Endothelial cell of umbilical vein (primary cell): ENCODE data around the gene FILIP1. TPM values are rescaled to one million over a fixed set of nuclear protein-coding genes. Genes with fewer than 3 reads are reported as not detected.
A peak's percentile ranks its signal among the peaks of the same experiment; 100 is the strongest.

Source experiments
- BruUV-seq: library from RNA; stranded (reverse); fragments of 400-500 nt; replicated peaks from 2 replicates; lab custom pipeline; 2021; lab: Mats Ljungman, UMichigan
- CTCF ChIA-PET: fragments of 300-600, 350-600 bp; sonication (Branson Sonifier 250); formaldehyde crosslinking; loops from one replicate; lab custom pipeline; 2021; ENCODE audit warnings: antibody characterized with exemption, inconsistent platforms; lab: Charles Lee
- POLR2A ChIA-PET: fragments of 300-600, 350-600 bp; sonication (Branson Sonifier 250); formaldehyde crosslinking; loops from one replicate; lab custom pipeline; 2021; ENCODE audit warnings: antibody characterized with exemption, inconsistent platforms; lab: Charles Lee
- DNase-seq: peaks from one replicate; pipeline ENCODE4 v3.0.0-alpha.2; 2011; ENCODE audit warnings: low read depth, low spot score
- FAIRE-seq: peaks from 2 replicates; lab custom pipeline; 2011; peaks lifted over from hg19 to GRCh38; lab: Jason Lieb, UNC
- H2AFZ ChIP-seq: 2 replicates; pipeline ENCODE4 v1.6.0; 2012; ENCODE audit warnings: low read depth, low read length, control low read depth, inconsistent platforms
- H3K27ac ChIP-seq: 2 replicates; pipeline ENCODE4 v1.5.1; 2011; ENCODE audit warnings: low read depth, mild to moderate bottlenecking, control low read depth, low read length, moderate library complexity; ENCODE audit not compliant: insufficient read depth
- H3K27me3 ChIP-seq, 2 experiments: 2 replicates each; pipeline versions ENCODE4 v1.6.0 to v1.6.1; 2011; ENCODE audit warnings: low read length in 2 of 2, mixed read lengths in 1 of 2; ENCODE audit not compliant: control insufficient read depth in 2 of 2, insufficient read depth in 2 of 2
- H3K36me3 ChIP-seq, 2 experiments: 2 replicates in 1 of 2; 3 replicates in 1 of 2; pipeline ENCODE4 v1.5.1; 2011; ENCODE audit warnings: low read length in 2 of 2, mild to moderate bottlenecking in 1 of 2, moderate library complexity in 1 of 2; ENCODE audit not compliant: control insufficient read depth in 2 of 2, insufficient read depth in 2 of 2; ENCODE audit errors: extremely low read depth in 1 of 2
- H3K4me1 ChIP-seq: 3 replicates; pipeline ENCODE4 v1.5.1; 2011; ENCODE audit warnings: mild to moderate bottlenecking, low read length; ENCODE audit not compliant: control insufficient read depth, insufficient read depth; ENCODE audit errors: extremely low read depth
- H3K4me2 ChIP-seq: 2 replicates; pipeline ENCODE4 v1.6.1; 2011; ENCODE audit warnings: low read length, control low read depth, mixed read lengths; ENCODE audit not compliant: insufficient read depth
- H3K4me3 ChIP-seq, 3 experiments: fragments of 200-600 bp in 1 of 3; sonication (generic), shearing (Covaris generic) in 1 of 3; replicated peaks in 1 of 3; 2 replicates each; pipeline ENCODE4 v1.5.1; 2011 to 2016; ENCODE audit warnings: control low read depth in 3 of 3, low read length in 3 of 3, mild to moderate bottlenecking in 2 of 3, inconsistent platforms in 1 of 3, low read depth in 1 of 3, moderate library complexity in 1 of 3; ENCODE audit not compliant: insufficient read depth in 1 of 3
- H3K79me2 ChIP-seq: 2 replicates; pipeline ENCODE4 v1.6.0; 2012; ENCODE audit warnings: low read length, inconsistent platforms; ENCODE audit not compliant: control insufficient read depth, insufficient read depth
- H3K9ac ChIP-seq: replicated peaks from 2 replicates; pipeline ENCODE3; 2011; ENCODE audit warnings: low read length, control low read depth; ENCODE audit not compliant: insufficient read depth; ENCODE audit errors: extremely low read depth
- H3K9me1 ChIP-seq: replicated peaks from 3 replicates; pipeline ENCODE4 v1.6.0; 2011; ENCODE audit warnings: mild to moderate bottlenecking, low read length; ENCODE audit not compliant: control insufficient read depth, insufficient read depth; ENCODE audit errors: extremely low read depth
- H3K9me3 ChIP-seq: replicated peaks from 2 replicates; pipeline ENCODE4 v1.5.1; 2012; ENCODE audit warnings: low read length, inconsistent platforms; ENCODE audit not compliant: control insufficient read depth, insufficient read depth
- H4K20me1 ChIP-seq: replicated peaks from 2 replicates; pipeline ENCODE3; 2011; ENCODE audit warnings: mild to moderate bottlenecking, low read length; ENCODE audit not compliant: control insufficient read depth, insufficient read depth; ENCODE audit errors: extremely low read depth
- EZH2 ChIP-seq: IDR thresholded peaks from 2 replicates; pipeline ENCODE4 v1.6.1; 2012; ENCODE audit warnings: borderline replicate concordance, low read depth, mild to moderate bottlenecking, moderate library complexity, low read length, inconsistent platforms; ENCODE audit not compliant: severe bottlenecking
- FOS ChIP-seq: IDR thresholded peaks from 2 replicates; pipeline ENCODE4 v1.6.1; 2011; ENCODE audit warnings: mild to moderate bottlenecking, low read length, moderate library complexity, borderline replicate concordance; ENCODE audit not compliant: insufficient read depth
- GATA2 ChIP-seq: IDR thresholded peaks from 2 replicates; pipeline ENCODE4 v1.7.0; 2011; ENCODE audit warnings: low read depth, mild to moderate bottlenecking, moderate library complexity, mixed read lengths, low read length; ENCODE audit not compliant: insufficient read length, insufficient read depth
- JUN ChIP-seq: IDR thresholded peaks from 2 replicates; pipeline ENCODE4 v1.6.1; 2011; ENCODE audit warnings: borderline replicate concordance, low read depth; ENCODE audit not compliant: insufficient read length, insufficient read depth
- MYC ChIP-seq: IDR thresholded peaks from one replicate; pipeline ENCODE4 v1.6.1; 2011; ENCODE audit warnings: mild to moderate bottlenecking, low read depth, low read length
- POLR2A ChIP-seq: IDR thresholded peaks from 2 replicates; pipeline ENCODE4 v1.6.1; 2012; ENCODE audit warnings: low read depth, mild to moderate bottlenecking, control low read depth, low read length
- POLR2AphosphoS5 ChIP-seq: IDR thresholded peaks from 2 replicates; pipeline ENCODE4 v1.6.1; 2012; ENCODE audit warnings: low read depth, mild to moderate bottlenecking, control low read depth, low read length, moderate library complexity; ENCODE audit not compliant: insufficient read depth
- dilution Hi-C: fragments of 300-500 bp; cut with MboI; formaldehyde crosslinking; loops from one replicate; pipeline ENCODE4 v1.15.0; 2019; ENCODE audit warnings: low sequenced_read_pairs; ENCODE audit not compliant: extremely low pct_ligation_motif_present
- intact Hi-C: fragments of 100-400 bp; cut with micrococcal nuclease; formaldehyde crosslinking; loops from one replicate; pipeline ENCODE4 v1.10.0; 2022
- polyA plus RNA-seq, 4 experiments: library from polyadenylated mRNA; depleted of rRNA in 3 of 4; stranded (reverse) in 3 of 4; unstranded in 1 of 4; fragments of >200 nt; gene quantifications; 2 replicates each; pipeline versions ENCODE4 v1.2.1 to v1.2.3, GENCODE V29; 2011 to 2012; ENCODE audit warnings: missing spikeins in 1 of 4
- total RNA-seq: library from RNA; stranded (reverse); gene quantifications from 2 replicates; pipeline ENCODE4 v1.2.3, GENCODE V29; 2021
- TF ChIP-seq, protein P1 (sequence below), 2 donors: IDR thresholded peaks; 1 replicate in 1 of 2; 2 replicates in 1 of 2; pipeline ENCODE4 v1.5.1; 2011; ENCODE audit warnings: low read length in 2 of 2, mild to moderate bottlenecking in 2 of 2, moderate library complexity in 2 of 2, control low read depth in 1 of 2, inconsistent platforms in 1 of 2, low read depth in 1 of 2; ENCODE audit not compliant: insufficient read depth in 1 of 2; ENCODE audit errors: extremely low read depth in 1 of 2
- TF ChIP-seq, protein P2 (sequence below): IDR thresholded peaks from 2 replicates; pipeline ENCODE4 v1.6.1; 2011; ENCODE audit not compliant: insufficient read depth, insufficient read length

FILIP1 gene
- total and polyA plus RNA-seq, 2 donors (not counting 3 experiments of a cell fraction or from before 2014, with no cell fraction given) = 2.8 to 13.7 TPM

- Histone ChIP-seq H4K20me1 (no peaks in the 10 kb centered on the region), H3K4me2 (no peak overlapping the region), H3K4me1 (no peaks in the 10 kb centered on the region), H2AFZ (no peak overlapping the region), H3K79me2 (no peaks in the 10 kb centered on the region), H3K27ac (no peak overlapping the region), H3K4me3 (no peak overlapping the region), H3K9ac (no peak overlapping the region), H3K9me3 (no peaks in the 10 kb centered on the region), H3K36me3 (no peaks in the 10 kb centered on the region), H3K27me3 (peaks cover 2 to 3% of the 10 kb centered on the region in 2 experiments), H3K9me1 (no peaks in the 10 kb centered on the region)
- DNase-seq (peak; percentile 28), FAIRE-seq (no peak)
- CTCF ChIA-PET = interaction anchor here (0.8 to 1.0 kb wide), 2 partner anchors 11 to 264 kb away, joined by 3 read pairs; no protein-coding TSS in a partner anchor
- intact Hi-C loops (no loop called here), dilution Hi-C loops (loop anchor here (25.0 kb wide), 1 partner anchor 219 kb away; no protein-coding TSS in a partner anchor)
- no peak for TF ChIP-seq JUN
- TF ChIP-seq POLR2A = no peak
- TF ChIP-seq, protein P1, sequence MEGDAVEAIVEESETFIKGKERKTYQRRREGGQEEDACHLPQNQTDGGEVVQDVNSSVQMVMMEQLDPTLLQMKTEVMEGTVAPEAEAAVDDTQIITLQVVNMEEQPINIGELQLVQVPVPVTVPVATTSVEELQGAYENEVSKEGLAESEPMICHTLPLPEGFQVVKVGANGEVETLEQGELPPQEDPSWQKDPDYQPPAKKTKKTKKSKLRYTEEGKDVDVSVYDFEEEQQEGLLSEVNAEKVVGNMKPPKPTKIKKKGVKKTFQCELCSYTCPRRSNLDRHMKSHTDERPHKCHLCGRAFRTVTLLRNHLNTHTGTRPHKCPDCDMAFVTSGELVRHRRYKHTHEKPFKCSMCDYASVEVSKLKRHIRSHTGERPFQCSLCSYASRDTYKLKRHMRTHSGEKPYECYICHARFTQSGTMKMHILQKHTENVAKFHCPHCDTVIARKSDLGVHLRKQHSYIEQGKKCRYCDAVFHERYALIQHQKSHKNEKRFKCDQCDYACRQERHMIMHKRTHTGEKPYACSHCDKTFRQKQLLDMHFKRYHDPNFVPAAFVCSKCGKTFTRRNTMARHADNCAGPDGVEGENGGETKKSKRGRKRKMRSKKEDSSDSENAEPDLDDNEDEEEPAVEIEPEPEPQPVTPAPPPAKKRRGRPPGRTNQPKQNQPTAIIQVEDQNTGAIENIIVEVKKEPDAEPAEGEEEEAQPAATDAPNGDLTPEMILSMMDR (IDR thresholded peaks at IDR 0.05; ENCODE audit: extremely low read depth in 1 of 2, insufficient read depth in 1 of 2, low read depth in 1 of 2, low read length in 2 of 2) = no peak
- TF ChIP-seq, protein P2, sequence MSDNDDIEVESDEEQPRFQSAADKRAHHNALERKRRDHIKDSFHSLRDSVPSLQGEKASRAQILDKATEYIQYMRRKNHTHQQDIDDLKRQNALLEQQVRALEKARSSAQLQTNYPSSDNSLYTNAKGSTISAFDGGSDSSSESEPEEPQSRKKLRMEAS = no peak
- TF ChIP-seq EZH2 = no peak
- no peak for TF ChIP-seq POLR2AphosphoS5
- no peak for TF ChIP-seq GATA2
- no peak for TF ChIP-seq FOS
- TF ChIP-seq MYC = no peak
- BruUV-seq = no TSS peak
- POLR2A ChIA-PET = no interaction called here
Measured at GRCh38 chr6:75531174-75531573, 37.6 kb upstream of the FILIP1 start.
